Fibroblast of skin of right quadriceps (primary cell): ENCODE data around the gene CMIP.
"Not testable (repeated sequence)": the region's sequence is repeated elsewhere in the genome, so short reads cannot be mapped to it uniquely, and the experiment has no call there.

Experiments
- DNase-seq: peaks from one replicate; pipeline ENCODE4 v3.0.0-alpha.2; 2013

The CMIP gene

DNA sequence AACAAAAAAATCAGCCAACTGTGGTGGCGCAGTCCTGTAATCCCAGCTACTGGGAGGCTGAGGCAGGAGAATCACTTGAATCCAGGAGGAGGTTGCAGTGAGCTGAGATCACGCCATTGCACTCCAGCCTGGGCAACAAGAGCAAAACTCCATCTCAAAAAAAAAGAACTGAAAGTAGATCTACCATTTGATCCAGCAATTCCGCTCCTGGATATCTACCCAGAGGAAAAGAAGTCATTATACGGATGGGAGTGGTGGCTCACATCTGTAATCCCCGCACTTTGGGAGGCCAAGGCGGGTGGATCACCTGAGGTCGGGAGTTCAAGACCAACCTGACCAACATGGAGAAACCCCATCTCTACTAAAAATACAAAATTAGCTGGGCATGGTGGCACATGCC is 22.5 kb upstream of the CMIP start:
- DNase-seq, result not testable (repeated sequence)

DNA sequence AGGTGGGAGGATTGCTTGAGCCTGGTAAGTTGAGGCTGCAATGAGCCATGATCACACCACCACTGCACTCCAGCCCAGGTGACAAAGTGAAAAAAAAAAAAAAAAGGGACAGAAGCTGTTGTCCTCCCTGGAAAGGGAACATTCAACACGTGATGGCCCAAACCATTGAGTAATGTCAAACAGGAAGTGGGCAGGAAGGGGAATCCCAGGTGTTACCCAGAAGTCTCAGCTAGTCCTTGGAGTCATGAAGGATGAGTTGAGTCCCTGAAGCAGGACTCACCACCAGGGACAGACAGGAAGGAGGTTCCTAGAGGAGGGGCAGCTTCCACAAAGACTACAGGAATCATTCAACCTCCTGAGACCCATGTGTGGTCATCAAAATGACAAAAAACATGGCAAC is 19.8 kb upstream of the CMIP start:
- DNase-seq, result no peak

DNA sequence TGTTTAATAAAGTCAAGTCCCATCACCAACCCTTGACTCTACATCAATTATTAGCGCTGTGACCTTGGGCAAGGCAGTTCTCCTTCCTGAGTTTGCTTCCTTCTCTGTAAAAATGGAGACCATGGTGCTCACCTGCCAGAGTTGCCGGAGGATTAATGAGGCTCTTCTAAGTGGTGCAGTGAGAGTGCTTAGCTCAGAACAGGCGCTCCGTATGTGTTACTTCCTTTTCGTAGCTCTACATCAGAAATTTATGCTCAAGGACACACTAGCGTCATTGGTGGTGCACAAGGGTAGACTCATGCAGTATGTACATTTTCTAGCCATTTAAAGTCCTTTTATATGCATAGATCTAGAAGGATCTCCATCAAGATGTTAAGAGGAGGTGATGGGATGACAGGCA is 17.4 kb upstream of the CMIP start:
- DNase-seq, result no peak

DNA sequence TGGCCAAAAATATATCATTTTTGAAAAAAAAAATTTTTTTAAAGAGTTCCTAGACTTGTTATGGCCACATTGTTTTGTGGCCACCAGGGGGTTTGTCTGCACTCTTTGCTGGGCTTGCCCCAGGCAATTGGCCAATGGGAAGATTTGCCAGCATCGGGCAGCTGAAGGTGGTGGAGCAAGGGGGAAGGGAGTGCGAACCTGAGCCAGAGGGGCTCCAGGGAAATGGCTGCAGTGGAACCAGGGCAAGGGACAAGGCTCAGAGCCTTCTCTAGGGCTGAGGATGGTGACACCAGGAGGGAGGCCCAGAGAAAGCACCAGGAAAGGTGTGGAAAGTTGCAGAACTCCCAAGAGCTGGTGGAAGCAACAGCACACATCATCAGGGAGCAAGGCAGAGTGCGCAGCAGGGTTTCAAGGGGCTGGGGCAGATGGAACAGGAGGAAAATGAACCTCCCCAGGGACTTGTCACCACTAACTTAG is 15.5 kb upstream of the CMIP start:
- DNase-seq, result peak; percentile 41

DNA sequence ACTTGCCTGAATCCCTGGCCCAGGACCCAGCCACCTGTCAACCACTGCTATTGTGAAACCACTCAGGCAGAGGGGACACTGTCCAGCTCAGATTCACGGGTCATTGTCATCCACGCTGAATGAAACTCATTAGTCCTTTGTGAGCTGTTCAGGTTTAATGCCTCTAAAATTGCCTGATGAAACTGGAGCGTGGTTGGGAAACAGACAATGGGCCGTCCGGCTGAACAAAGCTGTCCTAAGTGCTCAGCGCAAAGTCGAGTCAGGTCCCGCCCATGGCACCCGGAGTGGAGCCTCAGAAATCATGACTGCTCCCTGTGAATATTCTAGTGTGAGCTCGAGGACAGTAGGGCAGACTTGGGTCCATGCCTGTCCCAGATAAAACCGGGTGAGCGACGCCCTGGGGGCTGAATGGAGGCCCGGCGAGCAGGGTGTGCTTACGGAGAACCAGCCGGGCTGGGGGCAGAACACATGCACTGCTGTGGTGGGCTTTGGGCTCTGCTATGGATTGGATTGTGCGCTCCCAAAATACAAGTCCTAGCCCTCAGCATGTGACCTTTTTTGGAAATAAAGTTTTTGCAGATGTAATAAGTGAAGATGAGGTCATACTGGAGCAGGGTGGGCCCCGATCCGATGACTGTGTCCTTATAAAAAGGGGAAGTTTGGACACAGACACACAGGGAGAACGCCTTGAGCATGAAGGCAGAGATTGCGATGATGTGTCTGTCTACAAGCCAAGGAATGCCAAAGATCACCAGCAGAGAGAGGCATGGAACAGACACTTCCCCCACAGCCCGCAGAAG is 12.9 kb upstream of the CMIP start:
- DNase-seq, result peak; percentile 78

DNA sequence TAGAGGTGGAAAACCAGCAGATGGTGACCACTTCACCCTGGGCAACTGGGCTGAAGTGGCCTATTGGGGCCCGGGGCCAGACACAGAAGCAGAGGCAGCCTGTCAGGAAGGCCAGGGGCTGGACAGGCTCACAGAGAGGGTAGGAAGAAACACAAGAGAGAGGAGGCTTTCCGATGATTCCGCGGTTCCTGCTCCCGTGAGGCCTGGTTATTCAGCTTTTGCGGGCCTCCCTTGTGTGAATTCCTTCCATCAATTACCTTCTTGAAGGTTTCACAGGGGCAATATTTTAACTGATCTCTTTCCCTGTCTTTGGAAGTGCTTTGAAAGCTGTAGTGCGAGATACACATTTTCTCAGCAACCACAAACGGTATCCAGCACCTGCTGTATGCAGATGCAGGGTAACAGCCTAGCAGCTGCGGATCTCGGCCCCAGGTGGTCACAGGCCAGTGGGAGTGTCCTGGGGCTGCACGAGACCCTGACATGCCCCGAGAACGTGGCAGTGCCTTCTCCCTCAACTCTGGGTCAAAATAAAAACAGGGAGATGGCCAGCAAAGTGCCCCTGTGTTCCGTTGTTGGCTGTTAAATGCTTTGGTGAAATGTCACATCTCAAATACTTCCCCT is 11.6 kb upstream of the CMIP start:
- DNase-seq, result no peak

DNA sequence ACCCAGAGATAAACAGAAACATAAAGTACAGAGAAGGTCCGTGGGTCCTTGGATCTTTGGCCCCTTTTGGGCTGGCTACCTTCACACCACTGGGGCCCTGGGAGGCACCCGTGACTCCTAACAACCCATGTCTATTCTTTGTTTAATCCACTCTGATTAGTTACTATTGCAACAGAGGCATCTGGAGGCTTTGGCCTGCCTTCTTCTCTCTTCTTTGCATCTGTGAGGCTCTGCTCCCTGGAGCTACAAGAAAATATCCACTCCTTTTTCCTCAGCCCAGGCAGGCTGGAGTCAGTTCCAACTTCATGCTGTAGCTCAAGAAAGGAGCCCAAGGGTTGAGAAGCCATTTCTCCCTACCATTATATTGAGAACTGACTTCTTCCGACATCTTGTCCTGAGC is 9.5 kb upstream of the CMIP start:
- DNase-seq, result no peak

DNA sequence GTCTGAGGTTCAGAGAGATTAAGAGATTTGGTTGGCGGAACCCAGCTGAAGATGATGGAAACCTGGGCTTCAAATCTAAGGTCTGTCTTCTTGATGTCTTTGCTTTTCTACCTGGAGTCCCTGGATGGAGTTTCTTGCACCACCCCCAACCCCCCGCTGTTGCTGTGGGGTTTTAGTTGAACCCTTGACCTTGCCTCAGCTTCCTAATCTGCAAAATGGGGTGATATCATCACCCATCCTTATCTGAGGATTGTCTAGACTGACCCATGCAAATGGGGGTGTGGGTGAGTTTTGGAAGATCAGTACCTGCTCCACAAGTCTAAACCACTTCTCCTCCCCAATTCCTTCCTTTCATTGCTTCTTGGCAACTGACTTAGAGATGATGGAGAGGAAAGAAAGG is 9.0 kb upstream of the CMIP start:
- no peak for DNase-seq

DNA sequence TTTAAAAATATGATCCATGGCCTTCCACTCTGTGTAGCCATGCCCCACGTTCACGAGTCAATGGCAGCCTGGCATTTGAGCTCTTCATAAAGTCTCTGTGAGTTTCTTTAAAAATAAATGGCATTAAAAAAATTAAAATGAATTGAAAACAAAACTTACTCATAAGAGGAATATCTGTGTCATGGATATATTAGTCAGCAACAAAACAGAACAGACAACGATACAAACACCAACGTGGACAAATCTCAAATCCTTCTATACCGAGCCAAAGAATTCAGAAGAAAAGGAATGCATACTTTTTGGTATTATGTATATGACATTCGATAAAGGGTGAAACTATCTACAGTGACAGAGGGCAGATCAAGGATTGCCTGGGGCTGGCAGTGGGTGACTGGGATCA is 8.2 kb upstream of the CMIP start:
- no peak for DNase-seq

DNA sequence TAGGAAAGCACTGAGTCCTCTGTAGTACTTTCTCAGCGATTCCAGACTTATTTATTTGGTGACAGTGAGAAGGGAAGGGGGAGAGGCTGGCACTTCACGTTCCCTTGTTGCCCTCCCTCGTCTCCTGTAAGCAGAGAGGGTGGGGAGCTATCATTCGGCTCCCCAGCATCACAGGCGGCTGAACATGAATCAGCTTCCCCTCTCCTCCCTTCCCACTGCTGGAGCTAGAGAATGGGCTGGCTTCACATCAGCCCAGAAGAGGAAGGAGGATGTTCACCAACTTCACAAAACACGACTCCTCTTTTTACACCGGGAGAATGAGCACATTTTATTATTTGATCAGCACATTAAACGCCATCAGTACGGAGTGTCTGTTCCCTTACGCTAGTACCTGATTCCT is 6.7 kb upstream of the CMIP start:
- DNase-seq, result no peak

DNA sequence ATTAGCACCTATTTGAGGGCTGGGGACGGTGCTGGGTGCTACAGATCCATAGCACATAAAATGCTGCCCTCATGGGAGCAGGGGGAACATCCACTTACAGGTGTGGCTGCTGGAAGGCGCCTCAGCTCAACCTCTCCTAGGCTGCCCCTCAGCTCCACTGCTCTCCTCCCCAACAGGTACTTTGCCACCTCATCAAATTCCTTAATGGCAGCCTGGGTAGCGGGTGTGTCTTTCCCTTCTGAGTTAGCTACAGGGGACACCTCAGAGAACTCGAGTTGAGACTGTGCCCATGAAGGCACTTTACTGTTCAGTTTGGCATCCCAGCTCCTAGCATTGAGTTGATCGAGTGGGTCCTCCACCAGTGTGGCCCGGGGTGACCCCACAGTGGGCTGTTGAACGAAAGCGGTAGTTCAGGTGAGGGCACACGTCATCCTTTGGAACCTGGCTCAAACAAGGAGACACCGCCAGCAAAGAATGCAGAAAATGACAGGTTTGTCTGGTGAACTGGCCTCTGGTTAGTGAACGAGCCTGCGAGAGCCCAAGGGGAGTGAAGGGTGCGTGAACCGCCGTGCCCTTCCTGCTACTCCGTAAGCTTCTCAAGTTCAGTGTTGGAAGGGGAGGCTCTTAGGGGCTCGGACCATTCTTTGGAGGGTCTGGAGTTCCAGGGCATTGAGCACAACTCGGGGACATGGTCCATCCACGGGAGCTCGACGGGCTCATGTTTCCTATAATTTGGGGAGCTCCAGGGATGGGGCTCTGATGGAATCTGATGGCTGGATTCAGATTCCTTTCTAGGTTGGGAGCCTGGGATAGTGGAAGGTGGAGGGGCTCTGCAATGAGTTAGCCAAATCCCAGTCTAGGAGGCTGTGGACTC is 3.5 kb upstream of the CMIP start:
- no peak for DNase-seq

DNA sequence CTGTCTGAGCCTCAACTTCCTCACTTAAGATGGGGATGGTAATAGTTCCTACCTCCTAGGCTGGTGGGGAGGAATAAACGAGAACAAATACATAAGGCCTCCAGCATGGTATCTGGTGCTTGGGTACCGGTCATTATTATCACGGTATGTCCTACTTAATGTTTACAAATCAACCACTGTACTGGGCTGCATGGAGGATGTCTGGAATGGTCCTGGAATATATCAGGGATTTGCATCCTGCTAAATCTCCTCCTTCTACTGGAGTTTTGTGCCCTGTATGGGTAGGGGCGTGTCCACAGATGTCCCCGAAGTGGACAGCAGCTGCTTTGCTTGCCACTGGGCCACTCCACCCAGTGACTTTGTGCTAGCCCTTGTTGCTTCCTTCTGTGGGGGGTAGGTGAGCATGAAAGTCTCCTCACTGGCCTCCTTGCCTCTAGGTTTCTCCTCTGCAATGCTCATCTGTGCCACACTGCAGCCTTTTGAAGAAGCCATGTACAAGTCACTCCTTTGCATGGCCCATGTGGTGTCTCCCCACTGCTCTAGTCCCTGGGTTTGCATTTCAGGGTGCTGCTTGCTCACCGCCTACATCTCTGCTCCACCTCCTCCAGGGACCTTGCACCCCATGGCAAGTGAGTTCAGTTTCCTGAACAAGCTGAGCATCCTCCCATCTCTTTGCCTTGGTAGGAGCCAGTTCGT is 2.2 kb upstream of the CMIP start:
- no peak for DNase-seq

DNA sequence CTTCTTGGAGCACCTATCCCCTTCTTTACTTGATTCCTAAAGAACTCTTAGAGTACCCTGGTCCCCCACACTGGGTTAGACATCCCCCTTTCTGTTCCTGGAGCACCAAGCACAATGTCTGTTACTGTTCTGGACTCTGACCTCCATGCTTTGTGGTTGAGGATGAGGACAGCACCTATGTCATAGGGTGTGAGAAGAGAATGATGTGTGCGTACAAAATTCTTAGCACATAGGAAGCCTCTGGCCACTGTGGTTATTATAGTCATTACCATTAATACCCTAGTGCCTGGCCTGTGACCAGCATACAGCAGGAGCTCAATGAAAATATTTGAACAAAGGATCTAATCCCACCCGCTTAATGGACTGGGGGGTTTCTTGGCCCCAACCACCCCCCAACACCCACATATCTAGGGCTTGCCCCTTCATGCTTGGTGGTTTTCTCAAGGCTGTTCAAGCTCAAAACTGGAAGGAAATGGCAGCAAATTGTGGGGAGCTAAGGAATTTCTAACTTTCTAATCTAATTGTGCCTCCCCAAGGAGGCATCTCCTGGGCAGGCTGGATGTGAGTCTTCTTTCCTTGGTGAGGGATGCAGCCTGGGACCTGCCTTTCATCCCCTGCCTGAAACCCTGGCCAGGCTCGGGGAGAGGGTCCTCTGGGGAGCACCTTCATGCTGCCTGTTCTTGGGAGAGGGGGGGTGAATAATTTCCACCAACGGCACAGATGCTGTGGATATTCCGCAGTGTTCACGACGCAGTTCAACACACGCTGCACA is 1.5 kb upstream of the CMIP start:
- no peak for DNase-seq

DNA sequence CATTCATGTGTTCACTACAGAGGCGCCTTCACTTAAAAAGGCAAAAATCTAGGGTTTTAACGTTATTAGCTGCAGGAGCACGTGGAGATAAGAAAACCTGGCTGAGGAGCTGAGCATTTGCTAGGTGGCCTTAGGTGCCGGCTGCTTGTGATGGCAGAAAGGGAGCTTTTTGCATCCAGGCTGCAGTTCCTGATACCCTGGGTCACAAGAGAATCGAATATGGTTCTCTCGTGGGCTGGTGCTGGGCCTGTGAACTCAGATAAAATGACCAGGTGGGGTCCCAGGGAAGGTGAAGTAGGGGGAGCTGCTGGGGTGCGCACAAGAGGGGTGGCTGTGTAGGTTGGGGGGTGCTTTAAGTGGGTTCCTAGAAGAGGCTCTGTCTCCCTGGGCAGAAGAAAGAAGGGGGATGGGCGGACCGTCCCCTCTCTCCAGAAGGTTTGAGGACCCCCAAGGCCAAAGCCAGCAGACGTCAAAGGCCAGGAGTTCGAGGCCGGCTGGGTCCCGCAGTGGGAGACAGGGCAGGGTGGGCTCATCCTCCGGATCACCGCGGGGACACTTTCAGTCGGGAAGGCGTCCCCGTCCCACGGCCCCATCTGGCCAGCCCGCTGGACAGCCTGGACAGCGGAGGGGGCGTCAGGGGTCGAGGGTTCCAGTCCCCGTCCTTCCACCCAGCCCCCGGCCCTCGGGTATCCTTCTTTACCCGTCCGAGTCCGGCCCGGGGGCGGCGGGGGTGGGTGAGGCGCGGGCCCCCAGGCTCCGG is 740 bp upstream of the CMIP start:
- DNase-seq, result no peak

DNA sequence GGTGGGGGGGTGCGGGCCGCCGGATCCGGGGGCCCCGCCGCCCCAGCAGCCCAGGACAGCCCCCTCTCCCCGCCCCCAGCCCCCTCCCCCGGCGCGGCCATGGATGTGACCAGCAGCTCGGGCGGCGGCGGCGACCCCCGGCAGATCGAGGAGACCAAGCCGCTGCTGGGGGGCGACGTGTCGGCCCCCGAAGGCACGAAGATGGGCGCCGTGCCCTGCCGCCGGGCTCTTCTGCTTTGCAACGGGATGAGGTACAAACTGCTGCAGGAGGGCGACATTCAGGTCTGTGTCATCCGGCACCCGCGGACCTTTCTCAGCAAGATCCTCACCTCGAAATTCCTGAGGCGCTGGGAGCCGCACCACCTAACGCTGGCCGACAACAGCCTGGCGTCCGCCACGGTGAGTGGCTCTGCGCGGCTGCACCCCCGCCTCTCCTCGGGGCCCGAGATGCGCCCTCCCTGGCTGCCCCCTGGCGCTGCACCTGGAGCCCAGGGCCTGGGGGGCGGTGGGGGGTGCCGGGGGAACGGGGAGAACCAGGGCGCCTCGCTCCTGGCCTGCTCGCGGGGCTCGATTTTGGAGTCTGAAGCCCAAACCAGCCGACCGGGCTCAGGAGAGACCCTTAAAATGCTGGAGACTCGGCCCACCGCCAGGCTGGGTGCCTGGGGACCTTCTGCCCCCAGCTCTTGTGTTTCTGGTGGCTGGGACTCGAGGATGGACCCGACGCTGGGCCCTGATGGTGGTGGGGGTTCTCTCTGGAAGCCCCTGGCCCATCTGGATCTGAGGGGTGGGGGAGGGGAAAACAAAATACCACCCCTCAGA is 744 bp downstream of the CMIP start:
- DNase-seq, result no peak

DNA sequence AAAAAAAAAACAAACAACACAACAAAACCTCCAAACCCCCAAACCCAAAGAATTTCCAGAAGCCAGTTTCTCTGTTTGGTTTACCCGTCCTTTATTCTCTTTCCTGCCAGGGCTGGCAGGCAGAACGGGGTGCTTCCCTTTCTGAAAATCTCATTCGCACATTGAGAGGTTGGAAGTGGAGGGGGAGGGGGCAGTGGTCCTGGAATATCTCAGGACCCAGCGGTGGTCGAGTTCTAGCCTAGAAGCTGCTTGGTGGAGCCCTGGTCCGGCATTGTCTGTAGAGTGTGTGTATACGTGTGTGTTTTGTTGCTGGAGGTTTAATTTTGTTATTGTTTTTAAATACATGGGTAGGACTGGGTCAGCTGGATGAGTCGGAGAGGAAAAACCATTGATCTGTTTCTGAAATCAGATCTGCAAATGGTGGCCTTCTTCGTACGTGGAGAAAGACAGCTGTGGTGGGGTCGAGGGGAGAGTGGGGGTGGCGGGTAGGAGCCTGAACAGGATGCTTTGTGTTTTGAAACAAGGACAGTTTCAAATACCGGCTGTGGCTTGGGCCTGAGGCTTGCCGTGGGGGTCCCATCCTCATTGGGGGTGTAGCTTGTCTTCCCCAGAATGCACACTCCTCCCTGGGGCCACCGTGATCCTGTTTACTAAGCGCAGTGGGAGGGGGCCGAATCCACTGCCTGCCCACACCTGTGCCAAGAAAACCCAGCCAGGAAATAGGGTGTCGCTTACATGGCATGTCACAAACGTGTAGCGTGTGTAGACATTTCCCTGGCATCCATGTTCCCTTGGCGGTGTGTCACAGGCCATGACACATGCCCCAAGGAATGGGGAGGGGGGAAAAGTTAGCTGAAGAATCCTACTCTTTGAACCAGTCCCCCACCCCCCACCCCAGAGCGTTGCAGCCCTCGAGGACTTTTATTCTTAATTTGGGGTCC is 1.6 kb downstream of the CMIP start:
- peak; percentile 64 for DNase-seq

DNA sequence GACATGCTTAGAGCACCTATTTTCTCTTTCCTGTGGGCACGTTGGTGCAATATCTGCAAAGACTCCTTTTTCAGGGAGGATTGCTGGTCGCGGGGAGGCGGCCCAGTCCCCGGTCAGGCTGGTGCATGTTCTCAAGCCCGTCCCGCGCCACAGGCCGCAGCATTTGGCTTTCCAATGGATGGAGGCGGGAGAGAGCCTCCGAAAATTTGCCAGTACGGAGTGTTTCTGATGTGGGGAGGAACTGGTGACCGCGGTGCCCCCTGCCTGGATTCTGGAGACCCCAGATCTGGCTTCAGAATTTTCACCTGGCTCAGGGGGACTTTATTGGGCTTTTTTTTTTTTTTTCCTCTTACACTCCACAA is 2.3 kb downstream of the CMIP start:
- no peak for DNase-seq

DNA sequence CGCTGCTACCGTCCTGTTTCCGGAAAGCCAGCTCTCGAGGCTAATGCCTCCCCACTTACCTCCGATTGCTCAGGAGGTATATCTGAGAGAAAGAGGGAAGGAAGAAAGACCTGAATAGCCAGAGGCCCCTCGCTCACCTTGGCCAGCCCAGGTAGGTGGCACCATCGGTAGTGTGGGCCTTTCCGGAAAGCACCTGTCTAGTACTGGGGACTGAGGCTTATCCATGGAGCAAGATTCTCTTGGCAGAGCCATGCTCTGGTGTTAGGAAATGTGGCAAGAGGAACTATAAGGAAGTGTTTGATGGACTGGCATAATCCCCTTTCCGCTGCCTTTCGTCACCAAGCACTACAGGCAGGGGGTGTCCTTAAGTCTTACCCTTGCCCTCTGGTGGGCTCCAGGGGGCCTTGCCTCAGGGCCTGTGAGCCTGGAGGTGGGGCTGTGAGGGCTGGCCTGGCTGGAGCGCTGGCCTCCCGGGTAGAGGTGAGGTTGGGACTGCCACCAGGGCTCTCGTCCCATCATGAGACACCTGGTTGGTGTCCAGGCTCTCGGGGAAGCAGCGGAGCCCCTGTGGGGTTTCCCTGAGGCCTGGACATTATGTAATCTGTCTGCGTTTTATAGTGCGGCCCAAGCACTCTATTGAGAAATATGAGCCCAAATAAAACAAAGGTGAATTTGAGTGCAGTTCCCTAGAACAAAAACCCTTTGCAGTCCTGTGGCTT is 2.9 kb downstream of the CMIP start:
- DNase-seq, result no peak
